Measurements from ENCODE around the gene CLNK.

CLNK gene

GRCh38 chr4:10684631-10685030, at the start of gene CLNK:
Gene CLNK, minus strand, starts transcription at chr4:10684768. Its CDS starts 16,899 bp downstream, at chr4:10667869.
- DNase-seq (ENCODE audit: low spot score), result no peak

- no peak for DNase-seq (ENCODE audit: low spot score)
Measured at GRCh38 chr4:10733481-10734062, 49.0 kb upstream of the CLNK start.

- no peak for DNase-seq (ENCODE audit: low spot score)
Measured at GRCh38 chr4:10732914-10733415, 48.4 kb upstream of the CLNK start.

GRCh38 chr4:10732235-10732913, 47.8 kb upstream of the CLNK start:
- no peak for DNase-seq (ENCODE audit: low spot score)

GRCh38 chr4:10731690-10732089, 47.1 kb upstream of the CLNK start:
- DNase-seq (ENCODE audit: low spot score), result no peak

- DNase-seq (ENCODE audit: low spot score), result no peak
Measured at GRCh38 chr4:10731162-10731561, 46.6 kb upstream of the CLNK start.

- DNase-seq (ENCODE audit: low spot score), result no peak
Measured at GRCh38 chr4:10730590-10730989, 46.0 kb upstream of the CLNK start.

GRCh38 chr4:10730019-10730418, 45.5 kb upstream of the CLNK start:
- DNase-seq (ENCODE audit: low spot score), result no peak

- DNase-seq (ENCODE audit: low spot score), result no peak
Measured at GRCh38 chr4:10729366-10729765, 44.8 kb upstream of the CLNK start.

GRCh38 chr4:10728016-10728415, 43.4 kb upstream of the CLNK start:
- DNase-seq (ENCODE audit: low spot score), result no peak

- DNase-seq (ENCODE audit: low spot score), result no peak
Measured at GRCh38 chr4:10727140-10727880, 42.7 kb upstream of the CLNK start.

GRCh38 chr4:10722957-10723356, 38.4 kb upstream of the CLNK start:
- DNase-seq (ENCODE audit: low spot score), result no peak

GRCh38 chr4:10721616-10722015, 37.0 kb upstream of the CLNK start:
- no peak for DNase-seq (ENCODE audit: low spot score)

- DNase-seq (ENCODE audit: low spot score), result no peak
Measured at GRCh38 chr4:10716163-10716562, 31.6 kb upstream of the CLNK start.

- DNase-seq (ENCODE audit: low spot score), result no peak
Measured at GRCh38 chr4:10715696-10716095, 31.1 kb upstream of the CLNK start.

GRCh38 chr4:10715135-10715534, 30.6 kb upstream of the CLNK start:
- no peak for DNase-seq (ENCODE audit: low spot score)

- no peak for DNase-seq (ENCODE audit: low spot score)
Measured at GRCh38 chr4:10713591-10713990, 29.0 kb upstream of the CLNK start.

GRCh38 chr4:10706236-10706635, 21.7 kb upstream of the CLNK start:
- DNase-seq (ENCODE audit: low spot score), result no peak

GRCh38 chr4:10704430-10704810, 19.9 kb upstream of the CLNK start:
- no peak for DNase-seq (ENCODE audit: low spot score)

GRCh38 chr4:10703766-10704429, 19.3 kb upstream of the CLNK start:
- no peak for DNase-seq (ENCODE audit: low spot score)

GRCh38 chr4:10703156-10703555, 18.6 kb upstream of the CLNK start:
- DNase-seq (ENCODE audit: low spot score), result no peak

GRCh38 chr4:10701702-10702460, 17.3 kb upstream of the CLNK start:
- no peak for DNase-seq (ENCODE audit: low spot score)

Measured in Ammon's horn (tissue), 1 donor.